Colonic mucosa (tissue), 4 donors: Measurements from ENCODE around the gene BCL11B. TPM values are rescaled to one million over a fixed set of nuclear protein-coding genes. Genes with fewer than 3 reads are reported as not detected.

Experiments
- DNase-seq: peaks from one replicate; pipeline ENCODE4 v3.0.0-alpha.2; 2020
- H3K27ac ChIP-seq: fragments of 200-600 bp; one replicate; pipeline ENCODE4 v1.8.0; 2021
- H3K27me3 ChIP-seq: fragments of 200-600 bp; one replicate; pipeline ENCODE4 v1.8.0; 2021
- H3K36me3 ChIP-seq: fragments of 200-600 bp; one replicate; pipeline ENCODE4 v1.8.0; 2021
- H3K4me1 ChIP-seq: fragments of 200-600 bp; one replicate; pipeline ENCODE4 v1.8.0; 2021; ENCODE audit warnings: mild to moderate bottlenecking
- H3K4me3 ChIP-seq: fragments of 200-600 bp; one replicate; pipeline ENCODE4 v1.8.0; 2021
- H3K9ac ChIP-seq, 2 donors: one replicate each; pipeline ENCODE4 v1.7.0; 2013; ENCODE audit warnings: control low read depth in 2 of 2, low read depth in 2 of 2, low read length in 2 of 2
- H3K9me3 ChIP-seq: fragments of 200-600 bp; one replicate; pipeline ENCODE4 v1.8.0; 2021
- CTCF ChIP-seq: fragments of 200-600 bp; IDR thresholded peaks from one replicate; pipeline ENCODE4 v1.8.0; 2022; ENCODE audit warnings: antibody characterized with exemption, mild to moderate bottlenecking
- intact Hi-C: fragments of 100-400 bp; cut with DNase I; formaldehyde crosslinking; loops from one replicate; pipeline ENCODE4 v1.14.1; 2022
- total RNA-seq, 2 donors: library from RNA; stranded (reverse); fragmentation: NEBNext Ultra II Directional in 1 of 2; extraction: Animal tissue kit (Norgen Biotek cat#: 25700) in 1 of 2; gene quantifications; one replicate each; pipeline ENCODE4 v1.2.1, GENCODE V29; 2021
- donor health status: healthy.
- donor health status: DM: no; HTN: no; CAD: no.
- donor health status: DM: no; HTN: no; CAD: no.

BCL11B gene
- total RNA-seq, 2 donors from 2014 or later = 5.6 to 10.4 TPM

- no peaks in the 10 kb centered on the region for H3K36me3 ChIP-seq
- DNase-seq = no peak
- no peaks in the 10 kb centered on the region for H3K27me3 ChIP-seq
- H3K9ac ChIP-seq = no peak overlapping the region
- TF ChIP-seq CTCF = no peak
- no peaks in the 10 kb centered on the region for H3K4me1 ChIP-seq
- intact Hi-C loops = no loop called here
- no peaks in the 10 kb centered on the region for H3K9me3 ChIP-seq
- no peak overlapping the region for H3K27ac ChIP-seq
- no peak overlapping the region for H3K4me3 ChIP-seq
These were observed 14.8 kb downstream of the BCL11B start for GRCh38 chr14:99257122-99257672.

- Histone ChIP-seq H3K36me3 (no peaks in the 10 kb centered on the region), H3K4me3 (no peak overlapping the region), H3K9me3 (no peaks in the 10 kb centered on the region), H3K27ac (no peak overlapping the region), H3K4me1 (no peaks in the 10 kb centered on the region), H3K9ac (no peak overlapping the region), H3K27me3 (no peaks in the 10 kb centered on the region)
- no peak for TF ChIP-seq CTCF
- intact Hi-C loops = no loop called here
- no peak for DNase-seq
These were observed 15.5 kb downstream of the BCL11B start for GRCh38 chr14:99256483-99256874.

- H3K4me1 ChIP-seq = no peaks in the 10 kb centered on the region
- no peak overlapping the region for H3K4me3 ChIP-seq
- H3K27ac ChIP-seq = no peak overlapping the region
- DNase-seq = no peak
- intact Hi-C loops = no loop called here
- no peaks in the 10 kb centered on the region for H3K36me3 ChIP-seq
- TF ChIP-seq CTCF = no peak
- no peak overlapping the region for H3K9ac ChIP-seq
- H3K9me3 ChIP-seq = no peaks in the 10 kb centered on the region
- H3K27me3 ChIP-seq = no peaks in the 10 kb centered on the region
These were observed 16.1 kb downstream of the BCL11B start for GRCh38 chr14:99255621-99256482.

GRCh38 chr14:99254328-99255009 lies 17.5 kb downstream of the BCL11B start:
- Histone ChIP-seq H3K4me1 (no peaks in the 10 kb centered on the region), H3K9ac (no peak overlapping the region), H3K4me3 (no peak overlapping the region), H3K36me3 (no peaks in the 10 kb centered on the region), H3K27me3 (no peaks in the 10 kb centered on the region), H3K27ac (no peak overlapping the region), H3K9me3 (no peaks in the 10 kb centered on the region)
- TF ChIP-seq CTCF = no peak
- intact Hi-C loops = no loop called here
- DNase-seq = no peak

- no peaks in the 10 kb centered on the region for H3K36me3 ChIP-seq
- no peak overlapping the region for H3K27ac ChIP-seq
- intact Hi-C loops = no loop called here
- H3K4me1 ChIP-seq = no peaks in the 10 kb centered on the region
- no peak overlapping the region for H3K4me3 ChIP-seq
- DNase-seq = no peak
- H3K27me3 ChIP-seq = no peaks in the 10 kb centered on the region
- no peaks in the 10 kb centered on the region for H3K9me3 ChIP-seq
- no peak overlapping the region for H3K9ac ChIP-seq
- no peak for TF ChIP-seq CTCF
These were observed 18.1 kb downstream of the BCL11B start for GRCh38 chr14:99253890-99254289.
